Activated T-cell treated with anti-CD3 and anti-CD28 coated beads, Interleukin-2, amount 50 U/mL, for 72 hours (primary cell): ENCODE results near the gene ITGA11. TPM values are rescaled to one million over a fixed set of nuclear protein-coding genes. Genes with fewer than 3 reads are reported as not detected.

Experiments
- ATAC-seq, 2 donors: fragments of 150-1000 bp; cut with Tn5 transposase; replicated peaks in 1 of 2; 2 replicates each; pipeline ENCODE4 v1.10.0; 2021; ENCODE audit warnings: moderate library complexity in 2 of 2, mild to moderate bottlenecking in 1 of 2
- DNase-seq, 2 donors: peaks; one replicate each; pipeline ENCODE4 v3.0.0; 2021 to 2022; ENCODE audit warnings: mixed read lengths in 1 of 2
- H3K27ac Mint-ChIP-seq: one replicate; pipeline ENCODE4 v1.8.0; 2022; ENCODE audit warnings: mild to moderate bottlenecking, moderate library complexity, mixed read lengths
- H3K27me3 Mint-ChIP-seq: one replicate; pipeline ENCODE4 v1.8.0; 2022; ENCODE audit warnings: low read depth, mixed read lengths
- H3K36me3 Mint-ChIP-seq, 2 donors: one replicate each; pipeline ENCODE4 v1.8.0; 2022; ENCODE audit warnings: mixed read lengths in 2 of 2, mild to moderate bottlenecking in 1 of 2; ENCODE audit not compliant: insufficient read depth in 2 of 2
- H3K4me1 Mint-ChIP-seq: one replicate; pipeline ENCODE4 v1.8.0; 2022; ENCODE audit warnings: low read depth, mixed read lengths
- H3K4me3 Mint-ChIP-seq, 2 donors: one replicate each; pipeline ENCODE4 v1.8.0; 2022; ENCODE audit warnings: mild to moderate bottlenecking in 2 of 2, mixed read lengths in 2 of 2, moderate library complexity in 2 of 2
- H3K9me3 Mint-ChIP-seq, 2 donors: one replicate each; pipeline ENCODE4 v1.8.0; 2022; ENCODE audit warnings: mixed read lengths in 2 of 2
- total RNA-seq, 2 donors: library from RNA; stranded (reverse); gene quantifications; one replicate each; pipeline ENCODE4 v1.2.3, GENCODE V29; 2022

ITGA11 gene
- total RNA-seq, 2 donors from 2014 or later: 0.58 to 1.6 TPM

- Mint-ChIP-seq H3K9me3 (no peaks in the 10 kb centered on the region), H3K4me1 (no peaks in the 10 kb centered on the region), H3K27ac (no peak overlapping the region), H3K27me3 (no peaks in the 10 kb centered on the region), H3K4me3 (no peak overlapping the region), H3K36me3 (no peaks in the 10 kb centered on the region)
- ATAC-seq (no peak), DNase-seq (no peak)
Observed at GRCh38 chr15:68466876-68467275, 34.9 kb upstream of the ITGA11 start.

GRCh38 chr15:68465861-68466560 lies 34.0 kb upstream of the ITGA11 start:
- H3K27me3 Mint-ChIP-seq: no peaks in the 10 kb centered on the region
- no peak overlapping the region for H3K27ac Mint-ChIP-seq
- DNase-seq (no peak), ATAC-seq (no peak)
- no peaks in the 10 kb centered on the region for H3K36me3 Mint-ChIP-seq
- H3K4me3 Mint-ChIP-seq: no peak overlapping the region
- H3K4me1 Mint-ChIP-seq: no peaks in the 10 kb centered on the region
- H3K9me3 Mint-ChIP-seq: no peaks in the 10 kb centered on the region

GRCh38 chr15:68464448-68465090 lies 32.6 kb upstream of the ITGA11 start:
- H3K4me1 Mint-ChIP-seq: no peaks in the 10 kb centered on the region
- H3K36me3 Mint-ChIP-seq: peaks cover 0 to 2% of the 10 kb centered on the region in 2 donors
- no peak for ATAC-seq
- no peak overlapping the region for H3K4me3 Mint-ChIP-seq
- no peak overlapping the region for H3K27ac Mint-ChIP-seq
- no peak for DNase-seq
- H3K27me3 Mint-ChIP-seq: no peaks in the 10 kb centered on the region
- no peaks in the 10 kb centered on the region for H3K9me3 Mint-ChIP-seq

- no peak for ATAC-seq
- Mint-ChIP-seq H3K36me3 (peaks cover 0 to 2% of the 10 kb centered on the region in 2 donors), H3K9me3 (no peaks in the 10 kb centered on the region), H3K27me3 (peaks cover 5% of the 10 kb centered on the region), H3K27ac (no peak overlapping the region), H3K4me1 (no peaks in the 10 kb centered on the region), H3K4me3 (no peak overlapping the region)
- DNase-seq: no peak
Observed at GRCh38 chr15:68463996-68464395, 32.0 kb upstream of the ITGA11 start.

GRCh38 chr15:68463444-68463843 lies 31.5 kb upstream of the ITGA11 start:
- no peaks in the 10 kb centered on the region for H3K9me3 Mint-ChIP-seq
- ATAC-seq (no peak), DNase-seq (no peak)
- H3K4me1 Mint-ChIP-seq: no peaks in the 10 kb centered on the region
- peaks cover 0 to 2% of the 10 kb centered on the region in 2 donors for H3K36me3 Mint-ChIP-seq
- H3K27me3 Mint-ChIP-seq: peaks cover 11% of the 10 kb centered on the region
- H3K27ac Mint-ChIP-seq: no peak overlapping the region
- no peak overlapping the region for H3K4me3 Mint-ChIP-seq

GRCh38 chr15:68460166-68460565 lies 28.2 kb upstream of the ITGA11 start:
- no peaks in the 10 kb centered on the region for H3K4me1 Mint-ChIP-seq
- DNase-seq (no peak), ATAC-seq (no peak)
- H3K27me3 Mint-ChIP-seq: peaks cover 18% of the 10 kb centered on the region
- no peak overlapping the region for H3K4me3 Mint-ChIP-seq
- peaks cover 0 to 2% of the 10 kb centered on the region in 2 donors for H3K36me3 Mint-ChIP-seq
- H3K9me3 Mint-ChIP-seq: no peaks in the 10 kb centered on the region
- no peak overlapping the region for H3K27ac Mint-ChIP-seq

GRCh38 chr15:68450192-68450591 lies 18.2 kb upstream of the ITGA11 start:
- no peak overlapping the region for H3K27ac Mint-ChIP-seq
- no peak overlapping the region for H3K4me3 Mint-ChIP-seq
- no peaks in the 10 kb centered on the region for H3K9me3 Mint-ChIP-seq
- no peak for DNase-seq
- no peak for ATAC-seq
- peaks cover 31% of the 10 kb centered on the region for H3K27me3 Mint-ChIP-seq
- H3K36me3 Mint-ChIP-seq: no peaks in the 10 kb centered on the region
- no peaks in the 10 kb centered on the region for H3K4me1 Mint-ChIP-seq

- H3K36me3 Mint-ChIP-seq: no peaks in the 10 kb centered on the region
- no peak overlapping the region for H3K4me3 Mint-ChIP-seq
- peaks cover 35% of the 10 kb centered on the region for H3K27me3 Mint-ChIP-seq
- no peaks in the 10 kb centered on the region for H3K9me3 Mint-ChIP-seq
- no peaks in the 10 kb centered on the region for H3K4me1 Mint-ChIP-seq
- no peak for ATAC-seq
- DNase-seq: no peak
- H3K27ac Mint-ChIP-seq: no peak overlapping the region
Observed at GRCh38 chr15:68449389-68449788, 17.4 kb upstream of the ITGA11 start.

GRCh38 chr15:68447976-68448755 lies 16.2 kb upstream of the ITGA11 start:
- no peak overlapping the region for H3K4me3 Mint-ChIP-seq
- DNase-seq (no peak), ATAC-seq (no peak)
- no peaks in the 10 kb centered on the region for H3K9me3 Mint-ChIP-seq
- no peaks in the 10 kb centered on the region for H3K36me3 Mint-ChIP-seq
- peaks cover 35% of the 10 kb centered on the region for H3K27me3 Mint-ChIP-seq
- no peak overlapping the region for H3K27ac Mint-ChIP-seq
- no peaks in the 10 kb centered on the region for H3K4me1 Mint-ChIP-seq

GRCh38 chr15:68447209-68447608 lies 15.2 kb upstream of the ITGA11 start:
- ATAC-seq: no peak
- H3K36me3 Mint-ChIP-seq: no peaks in the 10 kb centered on the region
- no peaks in the 10 kb centered on the region for H3K4me1 Mint-ChIP-seq
- no peak for DNase-seq
- no peak overlapping the region for H3K27ac Mint-ChIP-seq
- H3K27me3 Mint-ChIP-seq: peaks cover 32% of the 10 kb centered on the region
- H3K9me3 Mint-ChIP-seq: no peaks in the 10 kb centered on the region
- no peak overlapping the region for H3K4me3 Mint-ChIP-seq

- no peaks in the 10 kb centered on the region for H3K36me3 Mint-ChIP-seq
Observed at GRCh38 chr15:68445351-68445750, 13.4 kb upstream of the ITGA11 start.

GRCh38 chr15:68444336-68444735 lies 12.4 kb upstream of the ITGA11 start:
- ATAC-seq: no peak
- H3K4me3 Mint-ChIP-seq: no peak overlapping the region
- H3K9me3 Mint-ChIP-seq: no peaks in the 10 kb centered on the region
- H3K27me3 Mint-ChIP-seq: peaks cover 31% of the 10 kb centered on the region
- no peaks in the 10 kb centered on the region for H3K36me3 Mint-ChIP-seq
- H3K4me1 Mint-ChIP-seq: no peaks in the 10 kb centered on the region
- no peak for DNase-seq
- no peak overlapping the region for H3K27ac Mint-ChIP-seq

More at GRCh38 chr15:68445351-68445750, 13.4 kb upstream of the ITGA11 start:
- DNase-seq (no peak), ATAC-seq (no peak)
- Mint-ChIP-seq H3K4me1 (no peaks in the 10 kb centered on the region), H3K27me3 (peaks cover 28% of the 10 kb centered on the region), H3K4me3 (no peak overlapping the region), H3K27ac (no peak overlapping the region), H3K9me3 (no peaks in the 10 kb centered on the region)

GRCh38 chr15:68442903-68443302 lies 10.9 kb upstream of the ITGA11 start:
- DNase-seq (no peak), ATAC-seq (no peak)
- peaks cover 44% of the 10 kb centered on the region for H3K27me3 Mint-ChIP-seq
- no peaks in the 10 kb centered on the region for H3K4me1 Mint-ChIP-seq
- no peak overlapping the region for H3K4me3 Mint-ChIP-seq
- no peaks in the 10 kb centered on the region for H3K9me3 Mint-ChIP-seq
- no peaks in the 10 kb centered on the region for H3K36me3 Mint-ChIP-seq
- no peak overlapping the region for H3K27ac Mint-ChIP-seq
